ENCODE results near the gene SNAI1.

The SNAI1 gene

GRCh38 chr20:50013976-50014375, 31.2 kb downstream of the SNAI1 start:
- no peak for DNase-seq (ENCODE audit: low spot score)

GRCh38 chr20:50014570-50015562, 32.1 kb downstream of the SNAI1 start:
- DNase-seq (ENCODE audit: low spot score), result no peak

GRCh38 chr20:50015636-50015992, 32.8 kb downstream of the SNAI1 start:
- DNase-seq (ENCODE audit: low spot score), result no peak

- peak; percentile 56 for DNase-seq (ENCODE audit: low spot score)
Observed at GRCh38 chr20:50015993-50016770, 33.4 kb downstream of the SNAI1 start.

GRCh38 chr20:50017160-50017559, 34.4 kb downstream of the SNAI1 start:
- DNase-seq (ENCODE audit: low spot score), result no peak

- no peak for DNase-seq (ENCODE audit: low spot score)
Observed at GRCh38 chr20:50017576-50018248, 34.9 kb downstream of the SNAI1 start.

GRCh38 chr20:50019466-50020256, 36.9 kb downstream of the SNAI1 start:
- DNase-seq (ENCODE audit: low spot score), result no peak

GRCh38 chr20:50020288-50020687, 37.5 kb downstream of the SNAI1 start:
- DNase-seq (ENCODE audit: low spot score), result no peak

GRCh38 chr20:50022676-50023075, 39.9 kb downstream of the SNAI1 start:
- no peak for DNase-seq (ENCODE audit: low spot score)

GRCh38 chr20:50023116-50023805, 40.5 kb downstream of the SNAI1 start:
- no peak for DNase-seq (ENCODE audit: low spot score)

- DNase-seq (ENCODE audit: low spot score), result no peak
Observed at GRCh38 chr20:50026746-50027575, 44.2 kb downstream of the SNAI1 start.

GRCh38 chr20:50027611-50028105, 44.9 kb downstream of the SNAI1 start:
- no peak for DNase-seq (ENCODE audit: low spot score)

- no peak for DNase-seq (ENCODE audit: low spot score)
Observed at GRCh38 chr20:50029083-50029696, 46.4 kb downstream of the SNAI1 start.

- DNase-seq (ENCODE audit: low spot score), result no peak
Observed at GRCh38 chr20:50029697-50030461, 47.1 kb downstream of the SNAI1 start.

- no peak for DNase-seq (ENCODE audit: low spot score)
Observed at GRCh38 chr20:50032955-50033666, 50.3 kb downstream of the SNAI1 start.

- no peak for DNase-seq (ENCODE audit: low spot score)
Observed at GRCh38 chr20:50034567-50035180, 51.9 kb downstream of the SNAI1 start.

GRCh38 chr20:50036703-50037102, 53.9 kb downstream of the SNAI1 start:
- DNase-seq (ENCODE audit: low spot score), result no peak

- no peak for DNase-seq (ENCODE audit: low spot score)
Observed at GRCh38 chr20:50037123-50037522, 54.3 kb downstream of the SNAI1 start.

All from cerebellar cortex (tissue), 1 donor.